Activated CD4-positive, alpha-beta T cell treated with anti-CD3 and anti-CD28 coated beads, Interleukin-2, amount 50 U/mL, for 24 hours (primary cell): ENCODE measurements around the gene BCAR1.
A peak's percentile ranks its signal among the peaks of the same experiment; 100 is the strongest.
"Not testable (repeated sequence)": the region's sequence is repeated elsewhere in the genome, so short reads cannot be mapped to it uniquely, and the experiment has no call there.

Source experiments
- DNase-seq, 2 donors: peaks; one replicate each; pipeline ENCODE4 v3.0.0-alpha.2; 2020; ENCODE audit warnings: low read depth in 1 of 2, low spot score in 1 of 2

The BCAR1 gene, protein sequence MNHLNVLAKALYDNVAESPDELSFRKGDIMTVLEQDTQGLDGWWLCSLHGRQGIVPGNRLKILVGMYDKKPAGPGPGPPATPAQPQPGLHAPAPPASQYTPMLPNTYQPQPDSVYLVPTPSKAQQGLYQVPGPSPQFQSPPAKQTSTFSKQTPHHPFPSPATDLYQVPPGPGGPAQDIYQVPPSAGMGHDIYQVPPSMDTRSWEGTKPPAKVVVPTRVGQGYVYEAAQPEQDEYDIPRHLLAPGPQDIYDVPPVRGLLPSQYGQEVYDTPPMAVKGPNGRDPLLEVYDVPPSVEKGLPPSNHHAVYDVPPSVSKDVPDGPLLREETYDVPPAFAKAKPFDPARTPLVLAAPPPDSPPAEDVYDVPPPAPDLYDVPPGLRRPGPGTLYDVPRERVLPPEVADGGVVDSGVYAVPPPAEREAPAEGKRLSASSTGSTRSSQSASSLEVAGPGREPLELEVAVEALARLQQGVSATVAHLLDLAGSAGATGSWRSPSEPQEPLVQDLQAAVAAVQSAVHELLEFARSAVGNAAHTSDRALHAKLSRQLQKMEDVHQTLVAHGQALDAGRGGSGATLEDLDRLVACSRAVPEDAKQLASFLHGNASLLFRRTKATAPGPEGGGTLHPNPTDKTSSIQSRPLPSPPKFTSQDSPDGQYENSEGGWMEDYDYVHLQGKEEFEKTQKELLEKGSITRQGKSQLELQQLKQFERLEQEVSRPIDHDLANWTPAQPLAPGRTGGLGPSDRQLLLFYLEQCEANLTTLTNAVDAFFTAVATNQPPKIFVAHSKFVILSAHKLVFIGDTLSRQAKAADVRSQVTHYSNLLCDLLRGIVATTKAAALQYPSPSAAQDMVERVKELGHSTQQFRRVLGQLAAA

DNA sequence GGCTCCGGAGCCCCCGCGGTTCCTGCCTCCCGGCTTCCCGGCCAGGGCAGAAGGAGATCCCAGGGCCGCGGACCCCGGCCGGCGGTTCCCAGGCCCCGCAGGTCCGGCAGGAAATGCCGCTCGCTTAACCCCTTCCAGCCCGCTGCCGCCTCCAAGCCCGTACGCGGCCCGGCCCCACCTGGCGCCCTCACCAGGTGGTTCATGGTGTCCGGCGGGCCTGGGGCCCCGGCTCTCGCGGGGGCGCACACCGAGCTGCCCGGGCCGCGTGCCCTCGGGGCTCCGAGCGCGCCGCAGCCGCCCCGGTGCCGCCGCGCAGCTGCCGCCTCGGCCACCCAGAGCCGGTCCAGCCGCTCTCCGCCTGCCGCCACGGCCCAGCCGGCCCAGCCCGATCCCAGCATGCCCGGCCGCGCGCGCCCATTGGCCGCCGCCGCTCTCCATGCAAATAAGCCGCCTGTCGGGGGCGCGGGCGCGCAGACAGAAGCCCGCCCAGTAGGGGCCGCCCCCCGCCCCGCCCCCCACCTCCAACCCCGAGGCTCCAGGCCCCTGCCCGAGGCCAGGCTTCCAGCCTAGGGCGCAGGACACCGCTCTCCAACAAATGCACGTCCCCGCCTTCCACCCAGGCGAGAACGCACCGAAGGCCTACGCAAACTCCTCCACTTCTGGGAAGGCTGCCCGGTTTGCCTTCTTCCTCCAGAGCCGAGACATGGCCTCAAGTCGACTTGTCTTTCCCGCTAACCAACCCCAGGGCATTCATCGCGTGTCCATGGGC is at the start of gene BCAR1:
Gene BCAR1, minus strand, starts transcription at position 345 of the 769 bp plus-strand sequence. Its CDS starts 142 bp downstream, at position 203.
- DNase-seq = no peak

DNA sequence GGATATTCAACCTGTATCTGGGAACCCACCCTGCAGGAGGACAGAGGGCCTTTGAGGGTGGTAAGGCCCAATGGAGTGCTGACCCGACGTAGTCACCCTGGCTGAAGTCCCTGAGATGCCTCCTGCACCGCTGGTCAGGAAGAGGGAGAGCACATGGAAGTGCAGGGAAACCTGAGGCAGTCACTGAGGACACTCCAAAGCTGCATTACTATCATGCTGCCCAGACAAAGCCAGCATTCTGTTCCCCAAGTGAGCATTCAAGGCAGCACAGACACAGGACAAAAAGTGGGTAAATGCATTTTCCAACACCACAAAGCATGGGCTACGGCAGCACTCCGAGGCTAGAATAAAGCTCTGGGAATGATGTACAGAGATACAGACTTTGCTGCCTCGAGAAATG is 46.8 kb upstream of the BCAR1 start:
- DNase-seq = no peak

DNA sequence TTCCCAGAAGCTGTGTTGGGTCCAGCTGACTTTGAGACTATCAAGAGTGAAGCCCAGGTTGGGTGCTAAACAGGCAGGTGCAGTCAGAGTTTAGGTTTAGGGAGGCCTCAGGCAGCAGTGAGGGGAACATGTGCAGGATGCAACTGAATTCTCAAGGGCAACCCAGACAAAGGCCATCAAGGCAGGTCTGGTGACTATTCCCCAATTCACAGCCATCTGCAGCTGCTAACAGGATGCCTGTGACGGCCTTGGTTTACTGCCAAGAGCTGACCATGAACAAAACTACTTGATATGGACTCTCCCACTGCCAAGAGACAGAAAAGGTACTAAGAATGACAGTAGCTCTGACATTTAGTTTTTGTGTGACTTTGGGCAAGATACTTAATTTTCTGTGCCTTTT is 45.2 kb upstream of the BCAR1 start:
- DNase-seq = no peak

DNA sequence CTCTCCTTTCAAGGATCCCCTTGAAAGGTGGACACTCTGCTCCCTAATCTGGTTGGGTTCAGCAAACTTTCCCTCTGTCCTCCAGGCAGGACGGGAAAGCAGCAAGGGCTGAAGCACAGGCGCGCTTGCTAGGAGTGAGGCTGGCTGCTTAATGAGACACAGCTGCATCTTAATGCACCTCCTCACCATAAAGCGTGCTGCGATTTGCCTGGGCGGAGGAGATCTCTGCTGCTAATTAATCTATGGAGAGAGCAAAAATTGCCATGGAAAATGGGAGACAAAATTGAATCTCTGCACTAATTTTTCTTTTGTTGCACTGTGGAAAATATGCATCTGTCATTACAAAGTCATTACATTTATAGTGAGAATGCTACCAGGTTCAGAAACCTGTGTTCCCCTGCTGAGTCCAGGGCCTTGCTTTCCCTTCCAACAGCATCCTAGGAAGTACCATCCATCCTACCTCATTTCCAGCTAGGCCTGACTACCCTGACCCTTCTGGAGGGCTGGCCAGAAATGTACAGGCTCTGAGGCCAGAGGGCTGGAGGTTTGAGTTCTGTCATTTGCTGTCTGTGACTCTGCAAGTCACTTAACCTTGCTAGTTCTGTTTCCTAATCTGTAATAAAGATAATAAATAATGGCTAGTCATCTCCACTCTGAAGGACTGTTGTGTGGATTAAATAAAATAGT is 43.5 kb upstream of the BCAR1 start:
- DNase-seq = no peak

DNA sequence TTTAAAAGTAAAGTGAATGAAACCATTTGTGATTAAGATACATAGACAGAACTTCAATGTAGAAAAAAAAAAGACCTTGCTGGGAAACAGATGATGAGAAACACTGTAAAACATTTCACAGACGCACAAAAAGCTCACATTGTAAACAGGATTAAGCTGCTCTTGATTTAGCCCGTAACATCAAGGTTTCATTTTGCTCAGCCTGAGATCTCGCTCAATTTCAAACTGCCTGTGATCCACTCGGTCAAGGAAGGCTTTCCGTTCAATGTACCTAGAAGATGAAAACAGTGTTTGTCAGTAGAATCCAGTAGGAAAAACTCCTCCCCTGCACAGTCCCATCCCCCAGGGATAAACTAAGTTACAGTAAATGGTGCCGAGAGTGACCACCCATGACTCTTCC is 42.3 kb upstream of the BCAR1 start:
- DNase-seq = no peak

DNA sequence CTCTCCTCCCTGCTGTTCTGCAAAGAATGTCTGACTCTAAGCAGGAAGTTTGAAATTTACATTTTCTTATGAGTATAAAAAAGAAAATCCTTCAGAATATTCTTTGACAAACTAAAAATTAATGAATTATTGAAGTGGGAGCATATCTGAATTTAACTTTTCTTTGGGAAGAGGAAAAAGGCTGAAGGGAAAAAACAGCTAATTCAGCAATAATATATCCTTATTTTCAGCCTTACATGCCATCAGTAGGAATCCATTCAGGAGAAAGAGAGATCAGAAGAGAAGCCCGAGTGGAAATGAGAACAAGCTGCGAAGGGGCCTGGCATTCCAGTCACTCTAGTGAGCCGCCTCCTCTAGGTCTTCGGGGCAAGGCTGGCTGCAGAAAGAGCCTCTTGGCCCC is 41.7 kb upstream of the BCAR1 start:
- no peak for DNase-seq

DNA sequence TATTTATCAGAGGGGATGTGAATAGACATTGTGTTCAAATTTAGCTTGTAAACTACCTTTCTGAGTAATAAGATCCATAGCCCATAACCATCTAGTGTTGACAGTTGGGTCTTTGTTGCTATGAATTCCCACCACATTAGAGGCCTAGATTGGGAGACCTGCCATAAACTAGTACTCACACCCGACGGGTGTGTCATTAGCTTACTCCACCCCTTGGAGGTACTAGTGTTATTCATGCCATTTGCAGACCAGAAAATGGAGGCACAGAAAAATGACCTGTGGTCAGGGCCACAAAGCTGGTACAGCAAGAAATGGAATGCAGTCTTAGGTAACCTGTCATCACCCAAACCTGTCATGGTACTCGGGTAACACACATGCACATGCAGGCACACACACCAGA is 41.3 kb upstream of the BCAR1 start:
- DNase-seq = no peak

DNA sequence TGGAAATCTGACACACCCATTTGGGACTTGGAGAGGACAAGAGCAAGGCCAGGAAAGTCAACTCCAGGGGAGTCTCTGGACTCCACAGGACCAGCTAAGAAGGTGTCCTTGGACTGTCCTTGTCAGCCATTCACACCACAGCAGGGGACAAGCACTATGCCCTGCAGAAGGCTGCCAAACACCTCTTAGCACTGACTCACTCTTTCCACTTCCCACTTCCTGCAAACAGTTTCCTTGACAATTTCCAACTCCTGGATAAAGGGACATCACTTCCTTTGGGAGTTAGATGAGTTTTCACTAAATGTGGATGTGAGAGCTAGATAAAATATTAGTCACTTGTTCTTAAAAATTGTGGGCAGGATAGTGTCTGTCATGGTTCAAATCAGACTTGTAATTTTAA is 37.8 kb upstream of the BCAR1 start:
- no peak for DNase-seq

DNA sequence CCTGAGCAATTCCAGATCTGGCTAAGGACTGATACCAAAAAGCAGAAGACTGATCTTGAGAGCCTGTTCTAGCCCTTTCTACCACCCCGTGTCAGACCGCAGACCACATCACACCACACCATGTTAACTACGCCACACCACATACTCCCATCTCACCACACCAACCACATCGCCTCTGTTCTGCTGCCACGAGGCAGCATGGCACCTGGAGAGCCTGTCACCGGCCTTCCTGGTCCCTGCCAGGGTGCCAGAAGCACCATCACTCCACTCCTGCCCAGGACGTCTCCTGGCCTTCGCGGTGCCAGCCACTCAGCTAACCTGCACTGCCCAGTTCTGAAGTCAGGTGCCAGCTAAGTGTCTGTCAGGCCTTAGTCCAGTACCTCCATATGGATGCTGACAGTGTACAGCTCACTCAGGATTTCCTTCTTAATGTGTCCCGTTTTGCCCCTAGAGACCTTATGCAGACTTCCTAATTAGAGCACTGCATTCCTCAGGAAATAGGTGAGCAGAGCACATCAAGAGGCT is 37.2 kb upstream of the BCAR1 start:
- DNase-seq = peak; percentile 18 to 36

DNA sequence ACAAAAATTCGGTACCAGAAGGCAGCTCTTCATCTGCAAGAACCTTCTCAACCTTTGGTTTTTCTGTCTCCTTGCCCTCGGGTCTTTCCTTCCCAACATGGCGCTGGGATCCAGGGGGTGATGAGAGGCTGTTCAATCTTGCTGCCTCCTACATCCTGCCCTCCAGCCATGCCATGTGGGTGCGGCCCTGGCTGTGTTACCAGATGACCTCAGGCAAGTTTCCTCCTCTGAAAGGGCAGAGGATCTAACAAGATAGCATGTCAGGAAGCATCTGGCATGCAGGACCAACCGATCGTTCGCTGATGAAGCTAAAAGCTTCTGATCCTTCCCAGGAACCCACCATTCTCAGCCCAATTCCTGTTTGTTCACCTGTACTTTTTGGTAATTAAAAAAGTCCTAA is 36.8 kb upstream of the BCAR1 start:
- no peak for DNase-seq

DNA sequence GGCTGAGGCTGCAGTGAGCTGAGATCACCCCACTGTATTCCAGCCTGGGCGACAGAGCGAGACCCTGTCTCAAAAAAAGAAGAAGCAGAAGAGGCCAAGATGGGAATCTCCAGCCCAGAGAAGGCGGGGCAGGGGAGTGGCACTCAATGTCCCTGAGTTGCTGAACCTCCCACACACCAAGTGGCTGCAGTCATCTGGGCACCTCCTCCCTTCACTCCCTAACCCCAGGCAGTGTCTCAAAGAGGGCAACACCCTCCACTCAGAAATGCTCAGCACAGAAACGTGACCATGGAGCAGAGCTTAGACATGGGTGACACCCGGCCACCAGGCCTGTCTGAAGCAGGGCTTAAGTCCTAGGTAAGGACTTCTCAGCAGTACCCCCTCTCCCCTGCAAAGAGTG is 36.3 kb upstream of the BCAR1 start:
- no peak for DNase-seq

DNA sequence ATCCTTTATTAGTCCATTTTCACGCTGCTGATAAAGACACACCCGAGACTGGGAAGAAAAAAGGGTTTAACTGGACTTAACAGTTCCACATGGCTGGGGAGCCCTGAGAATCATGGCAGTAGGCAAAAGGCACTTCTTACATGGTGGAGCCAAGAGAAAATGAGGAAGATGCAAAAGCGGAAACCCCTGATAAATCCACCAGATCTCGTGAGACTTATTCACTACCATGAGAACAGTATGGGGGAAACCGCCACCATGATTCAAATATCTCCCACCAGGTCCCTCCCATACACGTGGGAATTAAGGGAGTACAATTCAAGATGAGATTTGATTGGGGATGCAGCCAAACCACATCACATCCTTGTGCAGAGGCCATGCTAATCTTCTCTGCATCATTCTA is 35.0 kb upstream of the BCAR1 start:
- no peak for DNase-seq

DNA sequence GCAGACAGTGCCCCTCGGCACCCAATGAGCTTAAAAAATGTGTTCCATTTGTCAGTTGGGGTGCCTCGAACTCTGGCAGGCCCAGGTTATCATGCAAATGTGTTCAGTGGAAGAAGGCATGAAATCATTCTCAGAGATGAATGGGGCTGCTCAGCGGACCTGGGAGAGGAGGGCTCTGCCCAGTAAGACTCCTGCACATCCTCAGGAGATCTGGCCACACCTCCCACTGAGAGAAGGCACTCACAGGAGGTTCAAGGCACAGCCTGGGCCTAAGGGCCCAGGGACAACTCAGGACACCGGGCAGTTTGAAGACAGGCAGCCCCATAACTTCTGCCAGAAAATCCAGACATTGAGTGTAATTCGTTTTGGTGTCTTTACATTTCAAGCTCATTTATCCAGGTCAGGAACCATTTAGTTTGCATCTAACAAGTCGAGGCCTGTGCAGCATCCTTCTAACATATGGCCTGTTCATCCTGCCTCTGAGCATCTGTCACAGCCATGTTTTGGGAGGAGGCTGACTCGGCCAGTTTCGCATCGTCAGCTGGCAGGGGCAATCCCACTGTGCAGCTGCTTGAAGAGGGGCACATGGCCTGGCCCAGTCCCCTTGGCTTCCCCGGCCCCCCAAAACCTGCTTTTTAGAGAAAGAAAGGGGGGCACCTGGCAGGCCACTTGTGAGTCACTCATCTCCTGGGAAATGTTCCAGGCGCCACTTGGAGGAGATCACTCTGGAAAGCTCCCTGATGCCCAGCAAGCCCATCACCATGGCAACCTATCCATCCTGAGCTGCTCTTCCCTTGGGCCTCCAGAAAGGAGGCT is 31.2 kb upstream of the BCAR1 start:
- DNase-seq = no peak

DNA sequence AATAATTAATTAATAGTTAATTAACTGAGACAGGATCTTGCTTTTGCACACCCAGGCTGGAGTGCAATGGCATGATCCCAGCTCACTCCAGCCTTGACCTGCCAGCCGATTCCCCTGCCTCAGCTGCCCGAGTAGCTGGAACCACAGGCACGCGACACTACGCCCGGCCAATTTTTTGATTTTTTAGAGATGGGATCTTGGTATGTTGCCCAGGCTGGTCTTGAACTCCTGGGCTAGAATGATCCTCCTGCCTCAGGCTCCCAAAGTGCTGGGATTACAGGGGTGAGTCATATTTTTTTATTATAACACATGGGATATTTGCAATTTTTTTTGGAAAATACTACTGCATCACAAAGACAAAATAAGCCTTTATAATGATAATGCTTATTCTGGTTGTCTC is 30.4 kb upstream of the BCAR1 start:
- no peak for DNase-seq

DNA sequence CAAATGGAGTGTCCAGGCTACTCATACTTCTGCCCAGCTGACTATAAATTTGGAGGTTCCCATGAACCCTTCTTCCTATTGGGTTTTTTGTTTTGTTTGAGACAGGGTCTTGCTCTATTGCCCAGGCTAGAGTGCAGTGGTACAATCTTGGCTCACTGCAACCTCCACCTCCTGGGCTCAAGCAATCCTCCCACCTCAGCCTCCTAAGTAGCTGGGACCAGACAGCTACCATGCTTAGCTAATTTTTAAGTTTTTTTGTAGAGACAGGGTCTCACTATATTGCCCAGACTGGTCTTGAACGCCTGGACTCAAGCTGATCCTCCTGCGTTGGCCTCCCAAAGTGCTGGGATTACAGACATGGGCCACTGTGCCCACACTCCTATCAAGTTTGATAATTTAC is 29.6 kb upstream of the BCAR1 start:
- not testable (repeated sequence) for DNase-seq

DNA sequence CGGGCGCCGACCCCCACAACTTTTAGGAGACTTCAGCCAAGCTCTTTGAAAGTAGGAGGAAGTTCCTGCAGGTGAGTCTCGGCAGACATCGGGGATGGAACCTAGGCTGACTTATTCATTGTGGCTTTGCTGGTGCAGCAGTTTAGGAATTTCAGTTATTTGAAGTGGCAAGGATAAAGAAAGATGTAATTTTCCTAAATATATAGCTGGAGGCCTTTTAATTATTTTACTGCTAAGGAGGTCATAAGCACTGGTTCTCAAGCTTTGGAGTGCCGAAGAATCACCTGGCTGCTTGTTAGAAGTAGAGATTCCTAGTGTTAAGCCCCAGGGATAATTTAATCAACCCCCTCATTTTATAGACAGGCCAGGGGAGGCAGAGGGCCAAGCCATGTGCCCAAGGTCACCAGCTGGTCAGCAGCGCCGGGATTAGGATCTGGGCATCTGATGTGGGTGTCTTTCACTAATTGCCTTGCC is 28.9 kb upstream of the BCAR1 start:
- DNase-seq = no peak

DNA sequence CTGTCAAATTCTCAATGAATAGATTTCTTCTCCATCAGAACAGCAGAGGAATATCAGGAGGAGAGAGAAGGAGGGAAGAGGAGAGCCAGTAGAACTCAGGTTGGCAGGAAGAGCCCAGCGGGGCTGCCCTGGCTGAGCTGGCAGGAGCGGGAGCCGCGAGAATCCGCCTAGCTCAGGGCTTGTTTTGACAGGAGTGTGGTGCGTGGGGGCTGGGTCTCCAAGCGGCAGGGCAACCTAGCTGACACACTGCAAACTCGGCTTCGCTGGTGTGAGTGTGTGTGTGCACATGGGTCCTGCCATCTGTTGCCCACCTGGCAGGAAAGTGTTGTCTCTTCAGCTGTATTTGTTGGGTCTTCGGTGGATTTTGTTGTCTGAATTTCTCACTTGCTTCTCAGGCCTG is 27.9 kb upstream of the BCAR1 start:
- DNase-seq = no peak

DNA sequence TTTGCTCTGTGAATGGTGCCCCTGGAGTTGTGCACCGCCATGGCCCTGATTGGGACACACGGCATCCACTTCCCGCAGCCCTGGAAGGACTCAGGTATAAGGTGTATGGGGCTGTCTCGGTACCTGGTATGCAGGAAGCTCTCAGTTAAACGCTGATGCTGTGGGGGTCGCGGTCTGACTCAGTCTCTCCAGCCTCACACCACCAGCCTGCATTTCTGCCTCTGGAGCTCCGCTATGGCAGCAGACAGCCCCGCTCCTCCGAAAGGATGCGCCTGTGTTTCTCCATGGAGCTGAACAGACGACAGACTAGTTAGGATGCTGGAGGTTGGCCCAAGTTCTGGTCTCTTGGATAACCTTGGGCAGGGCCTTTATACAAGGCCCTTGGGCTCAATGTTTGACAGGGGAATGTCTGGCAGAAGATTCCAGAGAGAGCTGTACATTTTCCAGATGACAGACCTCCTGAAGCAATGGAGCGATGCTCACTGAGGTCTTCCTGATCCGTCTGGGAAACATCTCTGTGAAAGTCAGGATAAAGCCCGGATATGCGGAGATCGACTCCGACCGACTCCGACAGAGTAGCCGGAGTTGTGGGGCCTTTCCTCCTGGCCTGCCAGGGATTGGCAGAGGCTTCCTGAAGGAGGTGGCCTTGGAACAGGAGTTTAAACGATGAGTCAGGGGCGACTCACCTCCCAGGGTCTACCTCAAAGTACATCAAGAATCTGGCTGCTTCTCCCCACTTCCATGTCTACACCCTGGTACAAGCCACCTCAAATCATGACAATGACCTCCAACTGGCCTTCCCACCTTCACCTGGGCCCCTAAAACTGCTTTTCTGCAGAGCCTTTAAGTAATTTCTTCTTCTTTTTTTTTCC is 21.9 kb upstream of the BCAR1 start:
- no peak for DNase-seq

DNA sequence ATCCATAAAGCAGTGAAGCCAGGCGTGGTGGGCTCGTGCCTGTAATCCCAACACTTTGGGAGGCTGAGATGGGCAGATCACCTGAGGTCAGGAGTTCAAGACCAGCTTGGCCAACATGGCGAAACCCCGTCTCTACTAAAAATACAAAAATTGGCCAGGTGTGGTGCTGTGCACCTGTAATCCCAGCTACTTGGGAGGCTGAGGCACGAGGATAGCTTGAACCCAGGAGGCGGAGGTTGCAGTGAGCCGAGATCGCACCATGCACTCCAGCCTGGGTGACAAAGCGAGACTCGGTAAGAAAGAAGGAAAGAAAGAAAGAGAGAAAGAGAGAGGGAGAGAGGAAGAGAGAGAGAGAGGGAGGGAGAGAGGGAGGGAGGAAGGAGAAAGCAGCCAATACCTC is 21.2 kb upstream of the BCAR1 start:
- DNase-seq = not testable (repeated sequence)
